ENCODE measurements around the gene DAGLA.
A peak's percentile ranks its signal among the peaks of the same experiment; 100 is the strongest.

Gene DAGLA

GRCh38 chr11:61686469-61686868, 6.3 kb downstream of the DAGLA start:
- intact Hi-C loops (cut with DNase I), result no loop called here
- DNase-seq, result no peak

DNA sequence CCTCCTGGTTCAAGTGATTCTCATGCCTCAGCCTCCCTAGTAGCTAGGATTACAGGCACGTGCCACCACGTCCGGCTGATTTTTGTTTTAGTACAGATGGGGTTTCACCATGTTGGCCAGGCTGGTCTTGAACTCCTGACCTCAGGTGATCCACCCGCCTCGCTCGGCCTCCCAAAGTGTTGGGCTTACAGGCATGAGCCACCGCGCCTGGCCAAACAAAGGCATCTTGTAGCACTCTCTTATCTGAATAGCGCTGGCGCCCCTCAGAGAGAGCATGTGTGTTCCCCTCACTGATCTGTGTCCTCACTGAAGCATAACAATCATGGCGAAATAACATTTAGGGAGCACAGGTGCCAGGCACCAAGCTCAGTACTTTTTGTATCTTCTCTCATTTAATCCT, 7.2 kb downstream of the DAGLA start:
- no peak for DNase-seq
- intact Hi-C loops (cut with DNase I), result no loop called here

DNA sequence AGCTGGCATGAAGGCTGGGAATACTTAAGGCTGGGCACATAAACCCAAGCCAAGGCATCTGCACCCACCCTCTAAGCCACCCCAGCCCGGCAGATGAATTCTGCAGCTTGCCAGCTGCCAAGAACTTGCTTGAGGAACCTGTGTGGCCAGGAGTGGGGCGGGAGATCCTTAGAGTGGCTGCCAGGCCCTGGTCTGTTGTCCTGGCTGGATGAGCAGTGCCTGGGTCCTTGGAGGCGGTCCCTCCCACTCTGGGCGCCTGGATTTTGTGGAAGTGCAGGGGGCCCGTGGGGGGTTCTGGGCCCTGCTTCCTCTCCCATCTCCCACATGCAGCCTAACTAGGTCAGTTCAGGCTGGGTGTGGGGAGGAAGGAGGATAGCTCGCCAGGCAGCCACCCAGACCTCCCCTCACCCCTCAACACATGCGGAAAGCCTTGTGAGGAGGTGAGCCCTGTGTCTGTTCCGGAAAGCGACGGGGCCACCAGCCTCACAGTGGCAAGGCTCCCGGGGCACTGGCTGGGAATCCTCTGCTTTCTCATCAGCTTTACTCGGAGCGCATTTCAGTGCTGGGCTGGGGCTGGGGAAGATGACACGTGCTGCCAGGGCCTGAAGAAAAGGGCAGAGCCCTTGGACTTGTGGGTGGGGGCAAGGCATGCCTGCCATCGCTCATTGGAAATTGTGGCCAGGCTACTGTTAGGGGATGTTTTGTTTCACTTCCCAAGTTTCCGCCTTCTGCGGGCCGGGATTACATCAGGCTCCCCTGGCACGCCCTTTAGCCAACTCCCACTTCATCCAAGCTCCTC, 8.4 kb downstream of the DAGLA start:
- intact Hi-C loops (cut with DNase I), result no loop called here
- DNase-seq, result peak in 13 of 42 donors; percentile 32 to 74 (median 49)

DNA sequence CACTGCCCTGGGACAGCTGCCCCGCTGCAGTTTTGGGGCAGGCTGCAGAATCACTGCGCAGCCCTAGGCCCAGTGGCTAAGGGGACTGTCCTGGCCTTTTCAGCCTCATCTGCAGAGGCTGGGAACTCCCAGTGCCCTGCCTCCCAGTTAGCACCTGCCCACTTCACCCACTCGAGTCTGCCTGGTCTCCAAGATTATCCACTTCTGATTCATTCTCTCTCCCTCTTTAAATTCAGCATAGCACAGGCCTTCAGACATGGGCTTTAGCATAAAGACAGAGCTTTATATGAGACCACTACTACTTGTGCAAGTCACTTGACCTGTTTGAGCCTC, 8.9 kb downstream of the DAGLA start:
- DNase-seq, result no peak
- intact Hi-C loops (cut with DNase I), result no loop called here

DNA sequence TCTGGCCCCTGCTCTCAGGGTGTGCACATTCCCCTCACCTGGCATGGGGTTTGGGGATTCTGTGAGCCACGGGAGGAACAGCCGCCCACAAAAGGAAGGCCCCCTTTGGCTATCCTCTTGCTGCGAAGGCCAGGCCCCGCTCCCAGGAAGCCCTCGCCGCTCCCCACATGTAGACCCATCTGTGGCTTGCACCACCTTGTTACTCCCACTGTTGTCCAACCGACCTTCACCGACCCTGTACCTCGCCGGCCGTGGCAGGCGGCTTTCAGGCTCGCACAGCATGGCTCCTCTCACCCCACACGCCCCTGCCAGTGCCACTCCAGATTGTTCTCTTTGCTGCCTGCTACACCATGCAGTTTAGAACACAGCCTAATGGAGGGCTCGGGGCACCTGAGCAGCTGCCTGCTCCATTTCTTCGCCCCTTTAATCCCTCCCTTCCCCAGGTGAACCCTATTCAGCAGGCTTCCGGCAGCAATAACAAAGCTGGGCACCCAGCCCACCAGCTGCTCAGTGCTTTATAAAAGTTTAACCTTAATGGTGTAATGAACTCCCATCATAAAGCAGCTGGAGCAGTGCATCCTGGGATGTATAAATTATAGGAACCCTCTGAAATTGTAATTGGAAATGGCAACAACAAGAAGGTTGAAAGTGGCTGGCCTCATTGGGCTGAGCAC, 10.7 kb downstream of the DAGLA start:
- intact Hi-C loops (cut with DNase I), result no loop called here
- DNase-seq, result no peak

GRCh38 chr11:61691380-61692156, 11.4 kb downstream of the DAGLA start:
- intact Hi-C loops (cut with DNase I), result no loop called here
- DNase-seq, result no peak

- no peak for DNase-seq
- intact Hi-C loops (cut with DNase I), result no loop called here
These were observed 13.9 kb downstream of the DAGLA start for GRCh38 chr11:61693922-61694601.

GRCh38 chr11:61694602-61694939, 14.4 kb downstream of the DAGLA start:
- intact Hi-C loops (cut with DNase I), result no loop called here
- no peak for DNase-seq

- peak in 11 of 42 donors; percentile 46 to 70 (median 59) for DNase-seq
- intact Hi-C loops (cut with DNase I), result no loop called here
These were observed 14.9 kb downstream of the DAGLA start for GRCh38 chr11:61694946-61695706.

GRCh38 chr11:61695917-61696316, 15.7 kb downstream of the DAGLA start:
- peak; percentile 39 to 92 (median 80) for DNase-seq

GRCh38 chr11:61696602-61697001, 16.4 kb downstream of the DAGLA start:
- intact Hi-C loops (cut with DNase I), result no loop called here
- peak in 1 of 42 donors; percentile 31 for DNase-seq

More at GRCh38 chr11:61695917-61696316, 15.7 kb downstream of the DAGLA start:
- intact Hi-C loops (cut with DNase I), result no loop called here

DNA sequence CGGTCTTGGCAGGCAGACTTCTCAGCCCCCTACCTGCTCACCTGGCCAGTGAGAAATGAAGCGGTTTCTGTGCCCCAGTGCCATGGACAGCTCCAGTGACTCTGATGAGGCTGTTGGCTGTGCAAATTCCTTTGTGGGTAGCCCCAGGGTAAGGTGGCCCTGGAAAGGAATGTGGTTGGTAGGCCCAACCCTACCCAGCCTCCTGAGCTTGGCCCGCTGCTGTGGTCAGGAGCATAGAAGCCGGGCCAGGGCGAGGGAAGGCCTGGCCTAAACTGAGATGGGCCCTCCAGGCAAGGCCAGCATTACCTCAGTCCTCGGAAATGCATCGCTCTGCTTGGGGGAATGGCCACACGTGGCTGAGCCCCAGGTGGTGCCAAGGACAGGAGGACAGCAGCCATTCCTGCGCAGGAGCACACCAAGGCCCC, 16.9 kb downstream of the DAGLA start:
- DNase-seq, result no peak
- intact Hi-C loops (cut with DNase I), result no loop called here

- intact Hi-C loops (cut with DNase I), result no loop called here
- DNase-seq, result no peak
These were observed 17.6 kb downstream of the DAGLA start for GRCh38 chr11:61697764-61698163.

GRCh38 chr11:61698173-61698948, 18.2 kb downstream of the DAGLA start:
- peak in 4 of 42 donors; percentile 29 to 59 (median 40) for DNase-seq
- intact Hi-C loops (cut with DNase I), result no loop called here

GRCh38 chr11:61699737-61700160, 19.6 kb downstream of the DAGLA start:
- intact Hi-C loops (cut with DNase I), result no loop called here

GRCh38 chr11:61700212-61700611, 20.0 kb downstream of the DAGLA start:
- intact Hi-C loops (cut with DNase I), result no loop called here
- no peak for DNase-seq

More at GRCh38 chr11:61699737-61700160, 19.6 kb downstream of the DAGLA start:
- peak in 34 of 42 donors; percentile 32 to 77 (median 64) for DNase-seq

- intact Hi-C loops (cut with DNase I), result no loop called here
- no peak for DNase-seq
These were observed 20.5 kb downstream of the DAGLA start for GRCh38 chr11:61700720-61701119.

All from head of caudate nucleus (tissue), 42 donors.